GM21528 (cell line): ENCODE measurements around the gene SLC26A1.

Experiments used
- ATAC-seq: cut with Tn5 transposase; IDR thresholded peaks from one replicate; pipeline ENCODE4 v1.9.1; 2021; ENCODE audit warnings: mild to moderate bottlenecking, moderate library complexity; ENCODE audit not compliant: unreplicated experiment, low FRiP score

The SLC26A1 gene

GRCh38 chr4:967113-968104, 25.8 kb downstream of the SLC26A1 start:
- no peak for ATAC-seq

- no peak for ATAC-seq
Measured at GRCh38 chr4:966266-967112, 26.7 kb downstream of the SLC26A1 start.

GRCh38 chr4:965766-966134, 27.5 kb downstream of the SLC26A1 start:
- no peak for ATAC-seq

GRCh38 chr4:965048-965765, 28.0 kb downstream of the SLC26A1 start:
- ATAC-seq, result no peak

- no peak for ATAC-seq
Measured at GRCh38 chr4:964346-965025, 28.7 kb downstream of the SLC26A1 start.

- ATAC-seq, result no peak
Measured at GRCh38 chr4:963276-964225, 29.7 kb downstream of the SLC26A1 start.

GRCh38 chr4:962231-963208, 30.7 kb downstream of the SLC26A1 start:
- no peak for ATAC-seq

GRCh38 chr4:961351-962230, 31.6 kb downstream of the SLC26A1 start:
- no peak for ATAC-seq

- ATAC-seq, result no peak
Measured at GRCh38 chr4:960636-961350, 32.4 kb downstream of the SLC26A1 start.

- no peak for ATAC-seq
Measured at GRCh38 chr4:960140-960635, 33.0 kb downstream of the SLC26A1 start.

- no peak for ATAC-seq
Measured at GRCh38 chr4:959338-960139, 33.7 kb downstream of the SLC26A1 start.

- ATAC-seq, result no peak
Measured at GRCh38 chr4:958696-959337, 34.4 kb downstream of the SLC26A1 start.

GRCh38 chr4:958314-958665, 34.9 kb downstream of the SLC26A1 start:
- ATAC-seq, result no peak

- no peak for ATAC-seq
Measured at GRCh38 chr4:957581-958313, 35.5 kb downstream of the SLC26A1 start.
